Mesendoderm (in vitro differentiated cells): ENCODE data around the gene CD81.

ENCODE experiments used
- DNase-seq: peaks from one replicate; pipeline ENCODE4 v3.0.0; 2013
- H2AK5ac ChIP-seq: 2 replicates; pipeline ENCODE4 v1.6.1; 2013; ENCODE audit warnings: low read length, inconsistent platforms
- H2BK120ac ChIP-seq: 2 replicates; pipeline ENCODE4 v1.6.1; 2013; ENCODE audit warnings: low read depth, mild to moderate bottlenecking, low read length, moderate library complexity, mixed read lengths
- H2BK15ac ChIP-seq: replicated peaks from 2 replicates; pipeline ENCODE4 v1.6.1; 2013; ENCODE audit warnings: low read depth, mild to moderate bottlenecking, moderate library complexity
- H2BK5ac ChIP-seq: 2 replicates; pipeline ENCODE4 v1.6.1; 2013; ENCODE audit warnings: low read length, inconsistent platforms
- H3K18ac ChIP-seq: 2 replicates; pipeline ENCODE4 v1.6.1; 2013; ENCODE audit warnings: mild to moderate bottlenecking, low read length, mixed read lengths
- H3K23ac ChIP-seq: one replicate; pipeline ENCODE4 v1.6.1; 2013; ENCODE audit warnings: low read length
- H3K27ac ChIP-seq: 2 replicates; pipeline ENCODE4 v1.5.1; 2013; ENCODE audit warnings: low read depth, mild to moderate bottlenecking, inconsistent platforms, low read length, moderate library complexity
- H3K27me3 ChIP-seq: 2 replicates; pipeline ENCODE4 v1.6.1; 2013; ENCODE audit warnings: low read length, control low read depth, mild to moderate bottlenecking, inconsistent platforms; ENCODE audit not compliant: insufficient read depth, poor library complexity
- H3K36me3 ChIP-seq: 2 replicates; pipeline ENCODE4 v1.6.1; 2013; ENCODE audit warnings: low read length, inconsistent platforms; ENCODE audit not compliant: control insufficient read depth, insufficient read depth
- H3K4ac ChIP-seq: one replicate; pipeline ENCODE4 v1.6.1; 2013; ENCODE audit warnings: low read depth, mild to moderate bottlenecking, low read length, moderate library complexity
- H3K4me1 ChIP-seq: 2 replicates; pipeline ENCODE4 v1.6.1; 2013; ENCODE audit warnings: low read depth, low read length, inconsistent platforms; ENCODE audit not compliant: control insufficient read depth
- H3K4me2 ChIP-seq: 2 replicates; pipeline ENCODE4 v1.6.1; 2013; ENCODE audit warnings: low read length
- H3K4me3 ChIP-seq: 2 replicates; pipeline ENCODE4 v1.5.1; 2013; ENCODE audit warnings: mild to moderate bottlenecking, low read length
- H3K56ac ChIP-seq: one replicate; pipeline ENCODE4 v1.6.1; 2013; ENCODE audit warnings: low read length
- H3K79me1 ChIP-seq: 2 replicates; pipeline ENCODE4 v1.6.1; 2013; ENCODE audit warnings: low read length, inconsistent platforms
- H3K79me2 ChIP-seq: 2 replicates; pipeline ENCODE4 v1.6.1; 2013; ENCODE audit warnings: mild to moderate bottlenecking, low read length; ENCODE audit not compliant: control insufficient read depth, insufficient read depth
- H3K9ac ChIP-seq: 2 replicates; pipeline ENCODE4 v1.6.1; 2013; ENCODE audit warnings: low read length, inconsistent platforms
- H4K5ac ChIP-seq: one replicate; pipeline ENCODE4 v1.6.1; 2013; ENCODE audit warnings: low read length
- H4K8ac ChIP-seq: one replicate; pipeline ENCODE4 v1.6.1; 2013; ENCODE audit warnings: low read depth, mild to moderate bottlenecking, control low read depth, low read length, moderate library complexity
- WGBS: extraction: QIAGEN DNeasy Blood & Tissue Kit; methylation state at CpG from one replicate; pipeline ENCODE4 v1.1.7; 2013; ENCODE audit warnings: low lambda C conversion rate, missing lambda C conversion rate; ENCODE audit not compliant: insufficient coverage; ENCODE audit errors: extremely low coverage; 5-methylcytosine and 5-hydroxymethylcytosine counted together

CD81 gene

GRCh38 chr11:2404735-2405196, 27.7 kb downstream of the CD81 start:
- H2AK5ac ChIP-seq: no peak overlapping the region
- H3K18ac ChIP-seq: no peak overlapping the region
- DNase-seq: no peak
- H3K36me3 ChIP-seq: no peaks in the 10 kb centered on the region
- H2BK120ac ChIP-seq: no peak overlapping the region
- no peak overlapping the region for H3K4me3 ChIP-seq
- H3K23ac ChIP-seq: no peak overlapping the region
- H3K79me2 ChIP-seq: peaks cover 11% of the 10 kb centered on the region
- H4K8ac ChIP-seq: no peak overlapping the region
- H3K27me3 ChIP-seq: no peaks in the 10 kb centered on the region
- no peak overlapping the region for H3K56ac ChIP-seq
- H3K4ac ChIP-seq: no peak overlapping the region
- peaks cover 11% of the 10 kb centered on the region for H3K79me1 ChIP-seq
- no peak overlapping the region for H3K27ac ChIP-seq
- H3K4me2 ChIP-seq: no peak overlapping the region
- no CpG with 5 or more reads among the region's 12 CpGs for WGBS
- H4K5ac ChIP-seq: no peak overlapping the region
- no peak overlapping the region for H2BK15ac ChIP-seq
- H3K9ac ChIP-seq: no peak overlapping the region
- no peak overlapping the region for H2BK5ac ChIP-seq
- H3K4me1 ChIP-seq: peaks cover 2% of the 10 kb centered on the region

DNA sequence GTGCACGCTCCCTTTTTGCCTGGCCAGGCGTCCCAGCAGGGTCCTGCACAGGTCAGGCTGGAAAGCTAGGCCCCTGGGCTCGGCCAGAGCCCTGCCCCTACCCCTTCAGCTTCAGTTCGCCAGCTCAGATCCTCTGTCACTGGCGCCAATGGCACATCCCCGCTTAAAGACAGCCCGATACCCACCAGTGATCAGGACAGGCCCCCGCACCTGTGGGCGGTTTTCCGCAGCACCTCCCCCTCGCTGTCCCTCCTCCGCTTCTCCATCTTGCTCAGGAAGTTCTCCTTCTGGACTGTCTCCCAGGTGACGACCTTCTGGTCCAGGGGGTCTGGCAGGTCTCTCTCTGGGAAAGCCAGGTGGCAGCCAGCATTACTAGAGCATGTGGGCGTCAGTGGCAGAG, 29.3 kb downstream of the CD81 start:
- Histone ChIP-seq H3K27ac (no peak overlapping the region), H2BK5ac (no peak overlapping the region), H3K4me1 (peaks cover under 1% of the 10 kb centered on the region), H3K4me2 (no peak overlapping the region), H3K4ac (no peak overlapping the region), H2BK15ac (no peak overlapping the region), H3K23ac (no peak overlapping the region), H3K56ac (no peak overlapping the region), H2AK5ac (no peak overlapping the region), H3K4me3 (no peak overlapping the region), H4K5ac (no peak overlapping the region), H3K9ac (no peak overlapping the region), H3K79me2 (peaks cover 5% of the 10 kb centered on the region), H3K18ac (no peak overlapping the region), H3K27me3 (no peaks in the 10 kb centered on the region), H2BK120ac (no peak overlapping the region), H3K36me3 (no peaks in the 10 kb centered on the region), H3K79me1 (peaks cover 7% of the 10 kb centered on the region), H4K8ac (no peak overlapping the region)
- no peak for DNase-seq
- WGBS: no CpG with 5 or more reads among the region's 14 CpGs

DNA sequence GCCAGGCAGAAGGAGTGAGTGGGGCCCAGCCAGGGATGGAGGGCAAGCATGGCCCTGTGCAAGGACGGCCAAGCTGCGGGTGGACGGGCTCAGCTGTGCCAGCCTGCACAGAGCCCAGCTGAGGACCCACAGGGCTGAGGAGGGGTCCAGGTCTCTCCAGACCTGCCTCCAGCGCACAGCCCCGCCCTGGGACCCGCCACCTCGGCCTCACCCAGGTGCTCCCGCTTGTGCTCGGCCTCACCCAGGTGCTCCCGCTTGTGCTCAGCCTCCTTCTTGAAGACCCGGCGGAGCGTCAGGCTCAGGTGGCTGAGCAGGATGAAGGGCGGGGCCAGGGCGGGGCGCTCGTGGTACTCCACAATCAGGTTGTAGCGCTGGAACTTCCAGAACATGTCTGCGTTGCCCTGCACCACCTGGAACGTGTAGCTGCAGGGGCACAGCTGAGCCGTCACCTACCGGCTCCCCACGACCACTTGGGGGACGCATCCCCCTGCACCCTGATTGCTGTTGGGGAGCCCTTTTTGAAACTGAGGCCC, 29.8 kb downstream of the CD81 start:
- Histone ChIP-seq H3K4me1 (no peaks in the 10 kb centered on the region), H3K79me1 (peaks cover 3% of the 10 kb centered on the region), H3K36me3 (no peaks in the 10 kb centered on the region), H3K27ac (no peak overlapping the region), H3K23ac (no peak overlapping the region), H4K5ac (no peak overlapping the region), H2BK120ac (no peak overlapping the region), H3K4me3 (no peak overlapping the region), H3K79me2 (peaks cover 1% of the 10 kb centered on the region), H2AK5ac (no peak overlapping the region), H3K27me3 (no peaks in the 10 kb centered on the region), H2BK15ac (no peak overlapping the region), H3K4ac (no peak overlapping the region), H3K56ac (no peak overlapping the region), H4K8ac (no peak overlapping the region), H3K18ac (no peak overlapping the region), H2BK5ac (no peak overlapping the region), H3K9ac (no peak overlapping the region), H3K4me2 (no peak overlapping the region)
- no peak for DNase-seq
- WGBS: no CpG with 5 or more reads among the region's 24 CpGs

DNA sequence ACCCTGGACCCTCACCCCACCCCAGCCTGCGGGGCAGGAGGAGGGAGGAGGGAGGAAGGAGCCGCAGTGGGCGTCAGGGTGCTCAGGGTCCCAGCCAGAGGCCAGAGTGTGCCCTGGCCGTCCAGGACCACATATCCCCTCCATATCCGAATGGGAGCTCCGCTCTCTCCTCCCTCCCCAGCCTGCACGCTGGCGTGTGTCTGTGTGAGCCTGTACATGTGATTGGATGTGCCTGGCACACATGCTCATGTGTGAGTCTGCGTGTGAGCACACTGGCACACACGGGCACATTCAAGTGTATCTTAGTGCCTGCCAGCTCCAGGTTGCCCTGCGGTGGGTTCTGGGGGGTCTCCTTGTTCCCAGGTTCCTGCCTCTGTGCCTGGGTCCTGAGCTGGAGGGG, 31.6 kb downstream of the CD81 start:
- no CpG with 5 or more reads among the region's 11 CpGs for WGBS
- no peaks in the 10 kb centered on the region for H3K79me1 ChIP-seq

DNA sequence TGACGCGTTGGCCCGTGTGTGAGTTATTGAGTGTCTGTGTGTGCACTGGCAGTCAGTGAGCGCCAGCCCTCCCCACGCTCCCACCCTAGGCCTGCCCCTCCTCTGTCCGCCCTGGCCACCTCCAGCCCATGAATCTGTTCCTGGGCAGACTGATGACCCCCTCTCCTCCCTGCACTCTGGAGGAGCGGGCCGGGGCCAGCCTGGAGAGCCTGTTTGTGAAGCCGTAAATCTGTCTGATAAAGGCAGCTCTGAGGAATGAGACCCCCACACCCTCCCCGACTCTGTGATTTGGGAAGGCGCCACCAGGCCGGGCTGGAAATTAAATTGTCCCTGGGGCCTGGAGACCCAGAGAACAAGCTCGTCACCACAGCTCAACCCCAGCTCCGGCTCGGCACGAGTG, 32.0 kb downstream of the CD81 start:
- no peaks in the 10 kb centered on the region for H3K79me2 ChIP-seq
- no peak overlapping the region for H4K8ac ChIP-seq
- no peak overlapping the region for H2AK5ac ChIP-seq
- no peak for DNase-seq
- WGBS: no CpG with 5 or more reads among the region's 16 CpGs
- H3K4me1 ChIP-seq: no peaks in the 10 kb centered on the region
- no peak overlapping the region for H3K18ac ChIP-seq
- no peak overlapping the region for H4K5ac ChIP-seq
- no peak overlapping the region for H2BK120ac ChIP-seq
- H3K27ac ChIP-seq: no peak overlapping the region
- no peak overlapping the region for H3K56ac ChIP-seq
- no peak overlapping the region for H2BK15ac ChIP-seq
- no peaks in the 10 kb centered on the region for H3K27me3 ChIP-seq
- H2BK5ac ChIP-seq: no peak overlapping the region
- no peak overlapping the region for H3K23ac ChIP-seq
- no peak overlapping the region for H3K4ac ChIP-seq
- no peaks in the 10 kb centered on the region for H3K79me1 ChIP-seq
- no peak overlapping the region for H3K9ac ChIP-seq
- H3K36me3 ChIP-seq: no peaks in the 10 kb centered on the region
- no peak overlapping the region for H3K4me2 ChIP-seq
- no peak overlapping the region for H3K4me3 ChIP-seq

More for the DNA sequence above, 31.6 kb downstream of the CD81 start:
- Histone ChIP-seq H3K36me3 (no peaks in the 10 kb centered on the region), H3K18ac (no peak overlapping the region), H3K4me3 (no peak overlapping the region), H3K4me1 (no peaks in the 10 kb centered on the region), H3K27me3 (no peaks in the 10 kb centered on the region), H4K8ac (no peak overlapping the region), H2BK5ac (no peak overlapping the region), H2AK5ac (no peak overlapping the region), H3K27ac (no peak overlapping the region), H3K4me2 (no peak overlapping the region), H3K79me2 (no peaks in the 10 kb centered on the region), H3K4ac (no peak overlapping the region), H4K5ac (no peak overlapping the region), H3K56ac (no peak overlapping the region), H3K23ac (no peak overlapping the region), H2BK120ac (no peak overlapping the region), H2BK15ac (no peak overlapping the region), H3K9ac (no peak overlapping the region)
- DNase-seq: no peak
